Stimulated activated CD8-positive, alpha-beta memory T cell treated with anti-CD3 and anti-CD28 coated beads, Interleukin-12 subunit alpha, Interleukin-12 subunit beta, amount 100 ng/mL, for 1 hour (primary cell): ENCODE results near the gene ANAPC10.
"Not testable (repeated sequence)": the region's sequence is repeated elsewhere in the genome, so short reads cannot be mapped to it uniquely, and the experiment has no call there.

Experiments used
- DNase-seq: peaks from one replicate; pipeline ENCODE4 v3.0.0-alpha.2; 2020; ENCODE audit warnings: low read depth

ANAPC10 gene, protein sequence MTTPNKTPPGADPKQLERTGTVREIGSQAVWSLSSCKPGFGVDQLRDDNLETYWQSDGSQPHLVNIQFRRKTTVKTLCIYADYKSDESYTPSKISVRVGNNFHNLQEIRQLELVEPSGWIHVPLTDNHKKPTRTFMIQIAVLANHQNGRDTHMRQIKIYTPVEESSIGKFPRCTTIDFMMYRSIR

DNA sequence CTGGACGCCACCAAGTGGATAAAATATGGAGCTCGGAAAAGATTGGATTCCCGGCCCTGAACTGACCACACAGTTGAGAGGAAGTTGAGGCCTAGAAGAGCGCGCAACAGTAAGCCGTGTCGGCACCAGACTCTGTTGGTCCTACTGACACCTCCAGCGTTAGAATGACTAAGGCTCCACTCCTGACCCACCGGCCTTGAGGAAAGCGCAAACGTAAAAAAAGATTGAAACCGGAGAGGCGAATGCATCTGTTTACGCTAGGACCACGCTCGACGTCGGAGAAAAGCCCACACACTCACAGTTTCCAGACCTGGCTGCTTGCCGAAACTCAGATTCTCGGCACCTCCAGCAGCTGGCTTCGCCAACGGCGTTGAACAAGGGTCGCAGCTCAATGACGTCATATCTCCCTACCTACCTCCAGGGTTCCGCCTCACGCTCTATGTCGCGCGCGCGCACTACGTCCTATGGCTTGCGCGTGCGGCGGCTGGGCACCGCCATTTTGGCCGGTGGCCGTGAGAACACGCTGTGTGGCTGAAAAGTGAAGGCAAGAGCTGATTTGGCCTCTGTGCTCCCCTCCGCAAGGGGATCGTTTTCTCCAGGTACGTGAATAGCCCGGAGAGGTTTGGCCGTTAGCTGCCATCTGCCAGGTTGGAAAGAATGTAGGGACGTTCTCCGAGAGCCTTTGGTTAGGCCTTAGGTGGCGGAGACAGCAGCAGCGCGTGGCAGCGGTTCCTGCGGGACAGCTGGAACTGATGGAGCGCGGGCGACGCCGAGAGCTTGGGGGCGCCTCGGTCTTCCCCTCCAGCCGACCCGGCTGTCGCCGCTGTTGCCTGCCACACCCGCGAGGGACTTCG is at the start of gene ANAPC10, which contains the start of gene ABCE1:
Gene ANAPC10 (minus strand): TSS at position 376 of the 854 bp plus-strand sequence. CDS start 2,097 bp downstream, outside the sequence.
Gene ABCE1 (plus strand): TSS at position 491 of the 854 bp plus-strand sequence. CDS start 6,102 bp downstream, outside the sequence.
- DNase-seq = peak; percentile 94

DNA sequence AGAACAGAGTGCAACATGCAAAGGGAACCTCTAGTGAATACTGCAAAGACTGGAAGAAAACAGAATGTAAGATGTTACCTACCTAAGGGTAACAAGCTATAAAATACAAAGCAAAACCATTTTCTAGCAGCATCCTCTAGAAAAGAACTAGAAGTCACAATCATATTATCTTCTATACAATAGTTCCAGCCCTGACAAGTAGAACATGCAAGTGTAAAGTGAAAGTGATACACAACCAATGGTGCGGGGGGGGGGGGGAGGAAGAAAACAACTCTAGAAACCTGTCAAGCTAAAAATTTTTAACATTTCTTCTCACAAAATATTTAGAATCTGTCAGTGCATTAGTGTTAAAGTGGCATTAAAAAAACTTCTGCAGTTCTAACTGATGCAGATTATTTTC is 38.2 kb upstream of the ANAPC10 start:
- not testable (repeated sequence) for DNase-seq

DNA sequence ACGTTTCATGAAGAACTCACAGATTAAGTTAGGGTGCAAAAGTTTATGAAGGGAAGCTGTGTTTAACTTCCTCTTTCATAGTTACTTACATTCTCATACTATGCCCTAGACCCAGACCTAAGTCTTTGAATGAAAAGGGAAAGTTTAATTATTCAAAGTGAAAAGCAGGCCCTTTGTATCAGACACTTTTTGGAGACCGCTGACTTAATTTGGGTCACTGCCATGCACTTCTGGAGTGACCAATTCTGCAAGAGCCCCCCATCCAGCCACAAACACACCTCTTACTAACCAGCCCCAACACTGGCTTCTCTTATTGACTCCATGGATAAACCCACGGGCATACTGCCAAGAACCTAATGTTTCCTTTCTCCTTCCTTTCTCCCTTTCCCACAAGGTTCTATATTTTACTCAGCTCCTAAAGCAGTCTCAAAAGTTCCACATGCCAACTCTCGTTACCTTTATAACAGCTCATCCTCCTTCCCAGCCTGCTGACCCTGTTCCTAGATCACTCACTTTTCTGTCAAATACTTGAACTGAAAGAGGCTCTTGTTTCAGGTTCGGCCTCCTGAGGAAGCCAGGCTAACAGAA is 34.6 kb upstream of the ANAPC10 start:
- no peak for DNase-seq

DNA sequence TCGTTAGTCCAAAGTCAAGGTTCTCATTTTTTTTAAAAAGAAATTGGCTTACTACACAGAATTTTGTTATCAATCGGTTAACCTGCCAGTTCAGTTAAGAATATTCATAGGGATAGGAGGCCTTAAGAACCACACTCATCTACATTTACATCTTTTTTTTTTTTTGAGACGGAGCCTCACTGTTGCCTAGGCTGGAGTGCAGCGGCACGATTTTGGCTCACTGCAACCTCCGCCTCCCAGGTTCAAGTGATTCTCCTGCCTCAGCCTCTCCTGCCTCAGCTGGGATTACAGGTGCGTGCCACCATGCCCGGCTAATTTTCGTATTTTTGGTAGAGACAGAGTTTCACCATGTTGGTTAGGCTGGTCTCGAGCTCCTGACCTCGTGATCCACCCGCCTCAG is 33.9 kb upstream of the ANAPC10 start:
- DNase-seq = no peak

DNA sequence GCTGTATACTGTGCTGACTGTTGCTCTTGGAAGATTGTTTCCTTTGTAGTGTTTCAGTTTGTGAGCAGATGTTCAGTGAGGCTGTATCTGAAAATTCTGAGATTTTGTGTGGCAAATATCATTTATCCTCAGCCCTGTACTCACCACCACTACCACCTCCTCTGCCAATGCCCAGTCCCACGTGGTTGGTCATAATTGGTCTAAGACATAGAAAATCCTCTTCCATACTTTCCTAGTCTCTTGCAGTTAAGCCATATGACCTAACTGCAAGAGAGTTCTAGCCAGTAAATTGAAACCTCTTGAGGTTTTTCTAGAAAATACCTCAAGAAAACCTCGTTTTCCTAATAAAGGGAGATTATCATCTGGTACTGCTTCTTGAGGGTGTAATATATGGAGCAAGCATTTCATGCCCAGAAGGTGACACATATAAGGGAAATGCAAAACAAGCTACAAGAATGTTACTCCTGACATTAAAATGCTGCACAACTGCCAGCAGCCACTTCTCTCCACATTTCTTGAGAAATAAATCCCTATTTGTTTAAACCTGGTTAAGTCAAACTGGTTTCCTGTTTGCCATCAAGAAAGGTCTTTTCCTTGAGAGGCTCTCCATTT is 32.9 kb upstream of the ANAPC10 start:
- no peak for DNase-seq

DNA sequence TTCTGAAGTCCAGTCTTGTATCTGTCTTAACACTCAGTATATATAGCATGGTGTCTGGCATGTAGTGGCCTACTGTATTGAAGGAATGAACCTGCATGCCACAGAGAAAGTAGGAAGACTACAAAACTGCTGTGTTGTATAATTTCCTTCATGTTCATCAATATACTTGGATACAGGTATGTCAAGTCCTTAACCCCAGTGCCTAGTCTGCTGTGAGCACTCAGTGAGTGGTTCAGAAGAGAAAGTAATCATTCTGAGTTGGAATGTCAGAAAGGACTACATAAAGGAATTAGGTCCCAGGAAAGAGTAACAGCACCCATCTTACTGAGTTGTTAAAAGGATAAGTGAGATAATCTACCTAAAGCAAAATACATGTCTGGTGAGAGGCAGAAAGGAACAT is 32.1 kb upstream of the ANAPC10 start:
- DNase-seq = no peak

DNA sequence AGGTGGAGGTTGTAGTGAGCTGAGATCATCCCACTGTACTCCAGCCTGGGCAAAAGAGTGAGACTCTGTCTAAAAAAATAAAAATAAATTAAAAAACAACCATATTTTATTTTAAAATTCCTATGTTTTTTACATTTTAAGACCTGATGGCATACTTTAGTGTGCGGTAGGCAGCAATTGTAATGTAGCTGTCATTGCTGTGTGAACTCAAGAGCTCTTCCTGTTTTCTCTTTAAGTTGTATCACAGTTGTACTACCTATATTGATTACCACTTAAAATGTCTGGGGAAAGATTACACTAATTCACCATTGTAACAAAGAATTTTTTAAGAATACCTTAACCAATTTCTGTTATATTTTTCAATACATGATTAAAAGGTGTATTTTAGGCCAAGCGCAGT is 27.4 kb upstream of the ANAPC10 start:
- DNase-seq = no peak

DNA sequence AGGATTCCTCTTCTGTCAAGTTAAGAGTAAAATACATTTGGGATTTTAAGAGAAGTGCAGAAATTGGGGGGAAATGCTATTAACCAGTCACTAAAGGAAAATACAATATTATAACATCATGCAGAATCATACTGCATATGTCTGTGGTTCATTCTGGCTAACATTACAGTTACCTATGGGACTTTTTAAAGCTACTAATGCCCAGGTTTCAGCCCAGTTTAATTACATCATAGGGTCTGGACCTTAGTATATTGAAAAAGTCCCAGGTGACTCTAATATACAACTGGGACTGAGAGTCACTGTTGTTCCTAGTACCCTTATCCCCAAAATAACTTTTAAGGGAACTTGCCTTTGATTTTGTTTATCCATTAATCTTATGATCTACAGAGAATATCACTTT is 10.1 kb upstream of the ANAPC10 start:
- no peak for DNase-seq

DNA sequence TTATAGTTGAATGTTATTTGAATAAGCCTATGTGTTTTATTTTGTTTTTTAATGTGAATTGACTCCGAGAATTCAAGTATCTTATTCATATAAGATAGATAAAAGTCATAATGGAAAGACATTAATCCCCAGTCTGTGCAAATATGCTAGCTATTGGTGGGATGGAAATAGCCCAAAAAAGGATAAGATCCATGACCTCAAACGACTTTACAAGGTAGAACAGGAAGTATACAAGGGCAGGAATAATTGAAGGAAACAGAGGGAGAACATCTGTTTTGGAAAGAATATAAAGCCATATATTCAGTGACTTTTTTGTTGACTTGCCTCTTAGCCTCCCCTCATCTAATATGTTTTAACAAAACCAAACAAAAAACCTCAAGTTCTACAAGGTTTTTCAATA is 9.1 kb upstream of the ANAPC10 start:
- no peak for DNase-seq

DNA sequence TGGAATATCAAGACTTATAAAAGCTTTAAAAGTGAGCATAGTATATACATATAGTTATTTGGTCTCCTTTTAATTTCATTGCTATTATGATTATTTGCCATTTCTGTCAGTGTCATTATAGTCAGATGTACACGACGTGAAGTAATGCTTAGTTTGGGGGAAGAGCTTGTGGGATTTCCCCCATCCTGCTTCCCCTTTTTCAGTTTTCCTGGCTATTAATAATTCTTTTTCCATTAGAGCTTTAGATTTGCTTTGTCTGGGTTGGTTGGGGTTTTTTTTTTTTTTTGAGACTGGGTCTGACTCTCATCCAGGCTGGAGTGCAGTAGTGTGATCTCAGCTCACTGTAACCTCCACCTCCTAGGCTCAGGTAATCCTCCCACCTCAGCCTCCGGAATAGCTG is 5.5 kb upstream of the ANAPC10 start:
- no peak for DNase-seq

DNA sequence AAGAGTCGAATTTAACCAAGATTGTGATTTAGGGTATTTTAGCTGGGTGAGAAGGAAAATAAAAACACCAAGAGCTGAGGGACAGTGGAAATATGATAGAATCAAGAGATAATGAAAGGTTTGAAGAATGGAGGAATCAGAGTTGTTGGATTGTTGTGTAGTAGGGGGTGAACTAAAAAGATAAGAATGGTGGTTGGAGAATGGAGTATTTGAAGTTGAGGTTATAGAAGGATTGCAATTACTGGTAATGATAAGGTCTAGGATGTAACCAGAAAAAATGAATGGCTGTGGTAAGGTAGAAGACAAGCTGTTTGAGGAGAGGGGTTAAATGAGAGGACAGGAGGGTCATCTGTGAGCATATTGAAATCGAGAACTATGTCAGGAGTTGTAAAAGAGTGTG is 4.6 kb upstream of the ANAPC10 start:
- DNase-seq = no peak

DNA sequence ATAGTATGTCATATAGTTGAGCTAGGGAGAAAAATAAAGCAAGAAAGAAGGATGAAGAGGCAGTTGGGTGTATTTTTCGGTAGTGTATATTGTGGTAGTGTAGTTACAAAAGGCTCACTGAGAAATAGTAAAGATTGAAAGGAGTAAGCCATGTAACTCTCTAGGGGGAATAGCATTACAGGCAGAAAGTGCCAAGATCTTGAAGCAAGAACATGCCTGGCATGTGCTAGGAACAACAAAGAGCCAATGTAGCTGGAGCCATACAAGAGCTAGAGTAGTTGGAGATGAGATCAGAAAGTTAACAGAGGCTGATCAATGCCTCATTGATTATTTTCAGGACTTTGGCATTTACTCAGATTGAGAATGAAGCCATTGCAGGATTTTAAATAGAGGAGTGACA is 3.1 kb upstream of the ANAPC10 start:
- DNase-seq = no peak

DNA sequence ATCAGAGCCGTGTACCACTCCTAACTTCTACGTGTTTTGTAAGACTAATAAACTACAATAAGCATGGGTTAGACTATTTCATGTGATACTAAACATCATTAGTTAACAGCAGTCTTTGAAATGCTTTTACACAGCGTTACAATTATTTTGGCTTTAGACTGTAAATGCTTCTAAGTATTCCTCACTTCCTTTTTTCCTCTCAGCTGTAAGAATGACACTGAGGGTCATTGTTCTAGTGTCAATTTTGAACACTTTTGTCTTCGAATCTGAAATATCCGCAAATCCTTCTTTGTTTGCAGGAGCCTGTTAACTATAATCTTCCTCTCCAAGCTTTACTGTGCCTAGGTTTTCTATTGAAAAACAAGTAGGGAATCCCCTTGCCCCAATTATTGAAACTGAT is 1.7 kb upstream of the ANAPC10 start:
- DNase-seq = no peak

DNA sequence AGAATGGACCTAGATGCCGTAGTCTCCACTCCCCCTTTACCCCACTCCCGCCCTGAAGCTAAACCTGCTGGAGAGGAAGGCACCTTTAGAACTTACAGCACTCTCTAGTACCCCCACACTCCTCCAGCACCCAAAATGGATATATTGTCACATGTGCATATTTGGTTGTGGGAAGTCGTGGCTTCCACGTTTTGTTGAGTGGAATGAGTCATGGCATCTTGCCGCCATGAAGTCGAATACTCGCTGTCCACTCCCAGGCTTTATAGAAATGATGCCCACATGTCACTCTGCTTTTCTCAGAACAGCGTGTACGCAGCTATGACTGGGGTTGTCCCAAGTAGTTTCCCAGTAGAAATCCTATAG is 660 bp upstream of the ANAPC10 start:
- DNase-seq = peak; percentile 18

DNA sequence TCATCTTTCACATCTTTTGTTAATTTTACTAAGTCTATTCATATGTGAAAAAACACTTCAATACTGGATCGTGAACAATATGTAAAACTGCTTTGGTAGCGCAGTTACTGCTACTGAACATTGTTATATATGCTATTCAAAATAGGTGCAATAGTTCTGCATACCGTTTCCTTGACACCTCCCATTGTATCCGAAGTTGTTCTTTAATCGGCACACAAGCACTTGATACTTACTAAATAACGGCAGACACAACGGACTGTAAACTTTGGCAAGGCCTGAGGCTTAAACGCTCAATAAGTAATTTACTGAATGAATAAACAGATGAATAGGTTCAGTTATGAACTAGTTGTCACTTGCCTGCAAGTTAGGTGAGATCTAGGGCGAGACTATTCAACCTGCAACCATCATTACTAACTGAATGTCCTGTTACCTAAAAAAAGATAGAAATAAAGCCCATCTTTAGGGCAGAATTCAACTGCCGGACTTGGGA is 620 bp downstream of the ANAPC10 start:
- DNase-seq = no peak

DNA sequence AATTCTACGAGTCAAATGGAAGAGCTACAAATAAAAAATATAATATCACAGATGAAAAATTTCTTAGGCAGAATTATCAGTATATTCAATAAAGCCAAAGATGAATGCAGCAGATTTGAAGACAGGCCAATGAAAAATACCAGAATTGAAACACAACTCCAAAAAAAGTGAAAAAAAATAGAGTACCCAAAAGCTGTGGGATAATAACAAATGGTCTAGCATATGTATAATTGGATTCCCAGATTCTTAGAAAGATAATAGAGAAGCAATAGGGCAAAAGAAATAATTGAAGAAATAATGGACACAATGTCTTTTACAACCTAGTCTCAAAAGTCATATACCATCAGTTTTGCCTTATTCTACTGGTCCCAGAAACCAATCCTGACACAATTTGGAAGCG is 4.4 kb downstream of the ANAPC10 start:
- no peak for DNase-seq

DNA sequence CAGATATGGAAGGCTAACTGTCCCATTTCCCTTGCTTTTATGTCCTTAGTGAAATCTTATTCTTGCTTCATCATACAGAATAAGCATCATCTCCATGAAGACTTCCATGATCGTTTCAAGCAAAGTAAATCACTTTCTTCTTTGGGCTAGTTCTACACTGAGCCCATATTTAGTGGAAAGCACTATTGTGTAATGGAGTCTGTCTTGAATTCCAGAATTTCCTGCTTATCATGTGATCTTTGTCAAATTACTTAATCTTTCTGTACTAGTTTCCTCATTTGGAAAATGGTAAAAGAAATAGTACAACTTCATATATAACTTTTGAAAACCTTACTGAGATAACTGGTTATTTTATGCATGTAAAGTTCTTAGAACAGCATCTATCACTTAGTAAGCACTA is 7.6 kb downstream of the ANAPC10 start:
- DNase-seq = no peak

DNA sequence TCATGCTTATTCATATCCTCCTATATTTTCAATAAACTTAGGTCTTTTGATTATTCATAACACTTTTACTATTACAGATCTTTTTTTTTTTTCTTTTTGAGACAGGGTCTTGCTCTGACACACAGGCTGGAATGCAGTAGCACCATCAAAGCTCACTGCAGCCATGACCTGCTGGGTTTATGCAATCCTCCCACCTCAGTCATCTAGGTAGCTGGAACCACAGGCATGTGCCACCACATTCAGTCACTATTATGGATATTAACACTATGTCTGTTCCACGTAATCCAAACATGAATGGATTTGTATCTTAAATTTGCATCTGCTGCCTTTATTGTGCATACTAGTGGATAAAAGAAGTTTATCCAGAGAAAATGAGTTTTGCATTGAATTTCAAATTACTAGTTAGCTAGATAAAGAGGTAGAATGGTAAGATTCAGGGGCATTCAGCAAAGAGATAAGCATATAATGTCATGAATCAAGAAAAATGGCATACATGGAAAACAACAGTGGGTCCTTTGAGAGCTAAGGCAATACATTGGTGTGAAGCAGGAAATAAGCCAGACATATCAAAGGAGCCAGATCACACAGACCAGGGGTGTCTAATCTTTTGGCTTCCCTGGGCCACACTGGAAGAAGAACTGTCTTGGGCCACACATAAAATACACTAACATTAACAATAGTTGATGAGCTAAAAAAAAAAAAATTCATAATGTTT is 13.9 kb downstream of the ANAPC10 start:
- no peak for DNase-seq

DNA sequence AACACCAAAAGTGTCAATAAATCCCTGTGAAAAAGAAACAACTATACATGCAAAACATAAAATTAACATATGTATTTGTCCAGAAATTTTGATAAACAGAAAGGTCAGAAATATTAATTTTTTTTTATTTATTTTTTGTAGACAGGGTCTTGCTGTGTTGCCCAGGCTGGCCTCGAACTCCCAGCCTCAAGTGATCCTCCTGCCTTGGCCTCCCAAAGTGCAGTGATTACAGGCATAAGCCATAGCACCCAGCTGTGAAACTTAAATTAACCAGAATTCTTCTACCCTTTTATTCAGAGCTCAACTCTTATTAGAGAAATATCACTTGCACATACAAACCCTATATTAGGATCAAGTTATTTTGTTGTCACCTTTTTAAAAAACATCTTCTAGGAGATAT is 16.2 kb downstream of the ANAPC10 start:
- DNase-seq = no peak

DNA sequence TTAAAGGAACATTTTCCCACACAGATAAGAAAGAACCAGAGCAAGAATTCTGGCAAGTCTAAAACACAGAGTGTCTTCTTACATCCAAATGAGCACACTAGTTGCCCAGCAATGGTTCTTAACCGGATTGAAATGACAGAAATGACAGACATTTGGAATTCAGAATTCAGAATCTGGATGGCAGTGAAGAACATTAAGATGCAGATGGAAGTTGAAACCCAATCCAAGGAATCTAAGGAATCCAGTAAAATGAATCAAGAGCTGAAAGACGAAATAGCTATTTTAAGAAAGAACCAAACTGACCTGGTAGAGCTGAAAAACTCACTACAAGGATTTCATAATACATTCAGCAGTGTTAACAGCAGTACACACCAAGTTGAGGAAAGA is 21.5 kb downstream of the ANAPC10 start:
- DNase-seq = no peak

DNA sequence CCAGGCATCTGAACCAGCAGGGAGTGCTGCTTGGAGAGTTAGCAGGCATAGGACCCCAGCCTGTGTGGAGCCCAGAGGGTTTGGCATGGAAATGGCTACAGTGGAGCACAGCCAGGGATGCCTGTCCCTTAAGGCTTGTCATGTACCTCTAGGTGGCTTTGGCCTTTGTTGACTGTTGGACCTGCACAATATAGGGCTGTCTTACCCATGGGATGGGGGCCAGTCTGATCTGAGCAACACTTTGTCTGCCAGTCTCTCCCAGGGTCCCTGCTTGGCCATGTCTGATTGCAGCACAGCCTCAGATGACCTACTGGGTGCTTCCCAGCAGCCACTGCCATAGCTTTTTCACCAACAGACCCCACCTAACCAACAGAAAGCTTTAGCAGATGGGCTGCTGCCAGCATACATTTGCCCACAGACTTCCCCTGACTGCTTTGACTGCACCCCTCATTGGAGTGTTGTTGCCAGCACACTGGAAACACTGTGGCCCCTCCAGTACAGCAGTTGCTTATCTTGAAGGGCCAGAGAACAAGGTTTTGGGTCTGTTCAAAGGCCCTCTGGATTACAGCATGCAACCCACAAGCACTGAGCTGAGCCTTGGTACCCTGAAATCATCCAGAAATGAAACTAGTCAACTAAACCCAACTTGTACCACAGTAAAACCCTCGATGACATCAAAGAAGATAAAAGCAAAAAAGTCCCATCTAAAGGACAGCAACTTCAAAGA is 22.1 kb downstream of the ANAPC10 start:
- no peak for DNase-seq
